Lung microvascular endothelial cell (primary cell): Measurements from ENCODE around the gene PGA3. TPM values are rescaled to one million over a fixed set of nuclear protein-coding genes. Genes with fewer than 3 reads are reported as not detected.
A peak's percentile ranks its signal among the peaks of the same experiment; 100 is the strongest.
"Not testable (repeated sequence)": the region's sequence is repeated elsewhere in the genome, so short reads cannot be mapped to it uniquely, and the experiment has no call there.

Experiments used
- DNase-seq, 2 donors: peaks; one replicate each; pipeline versions ENCODE4 v3.0.0 to v3.0.0-alpha.2; 2010; ENCODE audit warnings: low read depth in 2 of 2
- total RNA-seq: library from RNA; depleted of rRNA; stranded (reverse); fragments of >200 nt; gene quantifications from 2 replicates; pipeline ENCODE4 v1.2.1, GENCODE V29; 2014

The PGA3 gene
- total RNA-seq, 1 donor from 2014 or later = not detected

DNA sequence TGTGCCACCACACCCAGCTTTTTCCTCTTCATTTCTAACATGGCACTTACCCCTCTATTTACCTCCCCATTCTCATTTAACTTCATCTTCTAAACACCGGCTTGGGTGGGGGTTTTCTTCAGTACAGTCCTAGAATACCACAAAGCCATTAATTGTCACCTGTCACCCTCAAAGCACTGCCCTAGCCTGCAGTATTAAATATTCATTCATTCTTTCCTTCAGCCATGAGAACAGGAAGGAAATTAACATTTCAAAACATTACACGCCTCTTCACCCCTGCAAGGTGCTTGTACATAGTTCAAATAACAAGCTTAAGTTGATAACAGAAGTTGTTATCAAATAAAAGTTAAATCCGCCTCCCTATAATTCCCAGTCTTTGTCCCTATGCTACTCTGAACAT lies 31.4 kb upstream of the PGA3 start:
- no peak for DNase-seq

- no peak for DNase-seq
Measured at GRCh38 chr11:61172356-61172755, 31.0 kb upstream of the PGA3 start.

GRCh38 chr11:61172888-61173287 lies 30.4 kb upstream of the PGA3 start:
- DNase-seq = no peak

DNA sequence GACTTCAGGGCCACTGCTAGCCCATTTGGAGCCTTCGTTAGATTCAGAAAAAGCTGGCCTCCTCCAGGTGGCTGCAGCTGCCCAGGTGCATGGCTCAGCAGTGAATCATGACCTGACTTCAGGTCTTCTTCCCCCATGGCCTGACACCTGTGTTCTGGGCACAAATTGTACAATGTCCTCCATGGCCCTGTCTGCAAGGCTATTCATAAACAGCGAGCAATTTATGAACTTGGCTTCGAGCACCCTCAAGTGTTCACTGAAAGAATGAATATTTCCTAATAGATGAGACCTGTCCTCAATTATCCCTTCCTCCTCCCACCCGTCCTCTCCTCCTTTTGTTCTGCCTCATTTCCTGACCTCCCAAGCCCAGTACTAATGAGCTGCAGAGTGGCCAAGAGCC lies 29.9 kb upstream of the PGA3 start:
- peak; percentile 39 to 40 for DNase-seq

DNA sequence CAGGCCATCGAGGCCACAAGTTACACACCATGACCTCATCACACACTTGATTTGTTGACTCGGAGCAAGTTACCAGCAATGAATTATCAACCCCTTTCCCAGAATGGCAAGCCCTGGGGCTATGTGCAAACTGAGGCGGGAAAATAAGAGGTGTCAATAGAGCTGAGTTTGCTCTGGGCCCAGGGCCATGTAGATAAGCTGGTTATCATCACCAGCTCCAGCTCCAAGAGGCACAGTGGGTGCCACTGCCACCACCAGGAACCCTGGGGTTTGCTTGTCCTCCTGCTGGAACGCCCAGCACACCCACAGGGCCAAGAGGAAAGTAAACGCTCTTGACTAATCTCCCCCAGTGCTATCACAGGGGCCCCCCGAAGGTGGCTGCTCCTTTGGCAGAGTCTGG lies 29.0 kb upstream of the PGA3 start:
- DNase-seq = no peak

GRCh38 chr11:61174949-61175348 lies 28.4 kb upstream of the PGA3 start:
- no peak for DNase-seq

GRCh38 chr11:61176446-61176845 lies 26.9 kb upstream of the PGA3 start:
- DNase-seq = no peak

DNA sequence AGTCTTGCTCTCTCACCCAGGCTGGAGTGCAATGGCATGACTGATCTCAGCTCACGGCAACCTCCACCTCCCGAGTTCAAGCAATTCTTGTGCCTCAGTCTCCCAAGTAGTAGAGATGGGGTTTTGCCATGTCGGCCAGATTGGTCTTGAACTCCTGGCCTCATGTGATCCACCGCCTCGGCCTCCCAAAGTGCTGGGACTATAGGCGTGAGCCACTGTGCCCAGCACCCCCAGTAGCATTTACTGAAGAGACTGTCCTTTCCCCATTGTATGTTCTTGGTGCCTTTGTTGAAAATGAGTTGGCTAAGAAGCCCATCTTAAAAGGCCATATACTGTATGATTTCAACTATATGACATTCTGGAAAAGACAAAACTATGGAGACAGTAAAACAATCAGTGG lies 23.1 kb upstream of the PGA3 start:
- DNase-seq = not testable (repeated sequence)

- no peak for DNase-seq
Measured at GRCh38 chr11:61181489-61181888, 21.8 kb upstream of the PGA3 start.

- DNase-seq = no peak
Measured at GRCh38 chr11:61183645-61184044, 19.7 kb upstream of the PGA3 start.

DNA sequence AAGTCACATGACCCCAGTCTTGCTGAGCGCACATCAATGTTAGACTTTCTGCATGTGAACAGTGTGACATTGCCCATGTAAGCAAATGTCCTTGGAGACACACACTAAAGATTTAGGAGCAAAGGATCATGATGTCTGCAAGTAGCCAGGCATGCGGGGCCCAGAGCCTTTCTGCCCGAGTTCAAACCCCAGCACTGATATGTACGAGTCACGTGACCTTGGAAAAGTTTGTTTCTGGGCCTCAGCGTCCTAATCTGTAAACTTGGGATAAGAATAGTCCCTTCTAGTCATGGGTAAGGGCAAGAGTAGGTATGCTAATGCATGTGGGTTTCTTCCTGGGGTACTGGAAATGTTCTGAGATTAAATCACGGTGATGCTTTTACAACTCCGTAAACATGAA lies 16.8 kb upstream of the PGA3 start:
- DNase-seq = no peak

- peak; percentile 80 to 86 for DNase-seq
Measured at GRCh38 chr11:61187505-61188130, 15.7 kb upstream of the PGA3 start.

GRCh38 chr11:61189933-61190332 lies 13.4 kb upstream of the PGA3 start:
- no peak for DNase-seq

- DNase-seq = no peak
Measured at GRCh38 chr11:61193596-61193995, 9.7 kb upstream of the PGA3 start.

GRCh38 chr11:61194169-61194671 lies 9.1 kb upstream of the PGA3 start:
- DNase-seq = no peak

- no peak for DNase-seq
Measured at GRCh38 chr11:61194981-61195695, 8.2 kb upstream of the PGA3 start.

- DNase-seq = no peak
Measured at GRCh38 chr11:61195719-61196118, 7.6 kb upstream of the PGA3 start.

DNA sequence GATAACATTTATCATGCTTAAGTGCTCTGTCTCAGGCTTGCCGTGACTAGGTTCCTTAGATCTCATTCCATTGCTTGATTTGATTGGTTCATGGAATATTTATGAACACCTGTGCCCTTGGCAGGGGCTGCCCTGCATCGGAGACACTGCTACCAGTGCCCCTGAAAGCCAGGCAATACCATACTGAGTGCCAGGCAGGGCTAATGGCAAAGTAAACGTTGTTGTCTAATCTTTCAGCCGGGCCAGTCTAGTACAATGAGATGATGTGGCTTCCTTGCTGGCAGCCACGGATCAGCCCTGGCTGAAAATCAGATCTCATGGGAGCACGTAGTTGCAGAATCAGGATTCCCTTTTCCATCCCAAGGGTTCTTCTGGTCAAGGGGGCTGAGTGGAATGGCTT lies 5.0 kb upstream of the PGA3 start:
- no peak for DNase-seq

DNA sequence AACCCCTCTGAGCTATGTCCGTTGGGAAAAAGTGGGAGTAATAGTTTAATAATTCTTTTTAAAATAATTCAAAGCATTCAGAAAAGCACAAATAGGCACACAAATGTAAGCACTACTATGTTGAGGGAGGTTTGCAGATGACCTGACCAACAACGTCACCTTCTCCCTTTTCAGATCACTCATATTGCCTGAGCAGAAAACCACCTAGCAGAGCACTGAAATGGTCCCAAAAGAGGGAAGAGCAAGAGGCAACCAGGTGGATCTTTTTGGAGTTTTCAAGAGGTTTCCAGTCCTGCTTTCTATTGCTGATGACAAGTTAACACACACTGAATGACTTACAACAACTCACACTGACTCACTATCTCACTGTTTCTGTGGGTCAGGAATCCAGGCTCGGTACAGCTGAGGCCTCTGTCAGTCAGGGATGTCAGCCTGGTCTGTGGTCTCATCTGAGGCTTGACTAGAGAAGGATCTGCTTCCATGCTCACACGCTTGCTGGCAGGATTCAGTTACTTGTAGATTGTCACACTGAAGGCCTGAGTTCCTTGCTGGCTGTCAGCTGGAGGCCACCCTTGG lies 4.3 kb upstream of the PGA3 start:
- DNase-seq = no peak

DNA sequence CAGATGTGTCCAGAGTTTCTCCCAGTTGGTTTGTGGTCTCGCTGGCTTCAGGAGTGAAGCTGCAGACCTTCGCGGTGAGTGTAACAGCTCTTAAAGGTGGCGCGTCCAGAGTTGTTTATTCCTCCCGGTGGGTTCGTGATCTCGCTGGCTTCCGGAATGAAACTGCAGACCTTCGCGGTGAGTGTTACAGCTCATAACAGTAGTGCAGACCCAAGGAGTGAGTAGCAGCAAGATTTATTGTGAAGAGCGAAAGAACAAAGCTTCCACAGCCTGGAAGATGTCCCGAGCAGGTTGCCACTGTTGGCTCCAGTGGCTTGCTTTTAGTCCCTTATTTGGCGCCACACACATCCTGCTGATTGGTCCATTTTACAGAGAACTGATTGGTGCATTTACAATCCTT lies 1.8 kb upstream of the PGA3 start:
- no peak for DNase-seq

DNA sequence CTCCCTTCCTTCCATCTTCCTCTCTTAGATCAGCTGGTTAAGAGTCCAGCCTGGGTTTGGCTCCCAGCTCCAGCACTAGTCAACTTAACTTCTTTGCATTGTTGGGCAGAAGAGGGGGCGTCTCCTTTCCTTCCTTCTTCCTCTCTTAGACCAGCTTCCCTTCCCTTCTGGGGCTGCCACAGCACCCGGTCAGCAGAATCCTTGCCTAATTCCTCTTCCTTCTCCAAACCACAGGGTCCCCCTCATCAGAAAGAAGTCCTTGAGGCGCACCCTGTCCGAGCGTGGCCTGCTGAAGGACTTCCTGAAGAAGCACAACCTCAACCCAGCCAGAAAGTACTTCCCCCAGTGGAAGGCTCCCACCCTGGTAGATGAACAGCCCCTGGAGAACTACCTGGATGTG lies 558 bp downstream of the PGA3 start:
- not testable (repeated sequence) for DNase-seq

- DNase-seq = not testable (repeated sequence)
Measured at GRCh38 chr11:61204502-61205059, 1.3 kb downstream of the PGA3 start.
